DND-41 (cell line): ENCODE measurements around the gene USP20.

Source experiments
- CTCF ChIP-seq: IDR thresholded peaks from 2 replicates; pipeline ENCODE4 v1.5.1; 2012; ENCODE audit warnings: borderline replicate concordance, low read length, moderate library complexity, mild to moderate bottlenecking; ENCODE audit not compliant: poor library complexity, severe bottlenecking; ENCODE audit errors: extremely low read depth
- EZH2 ChIP-seq: IDR thresholded peaks from 3 replicates; pipeline ENCODE4 v1.6.1; 2012; ENCODE audit warnings: borderline replicate concordance, low read depth, mild to moderate bottlenecking, moderate library complexity, low read length, inconsistent platforms; ENCODE audit not compliant: severe bottlenecking

- TF ChIP-seq CTCF (no peak), EZH2 (no peak)
Measured at GRCh38 chr9:129906298-129906697, 71.0 kb downstream of the USP20 start.
